OCI-LY3 (cell line): ENCODE results near the gene SPATA46.

ENCODE experiments used
- H2AFZ ChIP-seq: fragments of 200-600, 300-600 bp; shearing (Covaris generic); 2 replicates; pipeline ENCODE4 v1.6.0; 2014; ENCODE audit warnings: antibody characterized with exemption, low read depth, low read length
- H3K27ac ChIP-seq: fragments of 200-600, 300-600 bp; sonication (generic); 2 replicates; pipeline ENCODE4 v1.5.1; 2014; ENCODE audit warnings: mild to moderate bottlenecking, low read length, moderate library complexity, mixed read lengths
- H3K27me3 ChIP-seq: fragments of 200-600, 300-600 bp; sonication (generic); 2 replicates; pipeline ENCODE4 v1.6.1; 2014; ENCODE audit warnings: low read depth, low read length, mixed read lengths
- H3K36me3 ChIP-seq: fragments of 200-600, 300-600 bp; sonication (generic); replicated peaks from 2 replicates; pipeline ENCODE3; 2014; ENCODE audit warnings: low read depth, low read length, mixed read lengths
- H3K4me1 ChIP-seq: fragments of 300-600, 200-600 bp; sonication (generic); 2 replicates; pipeline ENCODE4 v1.6.1; 2014; ENCODE audit warnings: low read length, mixed read lengths
- H3K4me2 ChIP-seq: fragments of 200-600, 300-600 bp; sonication (generic); 2 replicates; pipeline ENCODE4 v1.6.1; 2014; ENCODE audit warnings: low read length, mixed read lengths
- H3K4me3 ChIP-seq: fragments of 300-600, 200-600 bp; sonication (generic); 2 replicates; pipeline ENCODE4 v1.5.1; 2014; ENCODE audit warnings: antibody characterized with exemption, mild to moderate bottlenecking, low read length, moderate library complexity
- H3K79me2 ChIP-seq: fragments of 300-600, 200-600 bp; shearing (Covaris generic); 2 replicates; pipeline ENCODE4 v1.6.1; 2014; ENCODE audit warnings: mild to moderate bottlenecking, low read length, mixed read lengths
- H3K9ac ChIP-seq: fragments of 300-600, 200-600 bp; shearing (Covaris generic); 2 replicates; pipeline ENCODE4 v1.6.0; 2014; ENCODE audit warnings: mild to moderate bottlenecking, low read length, moderate library complexity
- H3K9me3 ChIP-seq: fragments of 200-600, 300-600 bp; shearing (Covaris generic); 2 replicates; pipeline ENCODE4 v1.6.1; 2014; ENCODE audit warnings: low read length, mixed read lengths; ENCODE audit not compliant: insufficient read depth
- H4K20me1 ChIP-seq: fragments of 200-600, 300-600 bp; sonication (generic); 2 replicates; pipeline ENCODE4 v1.6.1; 2016; ENCODE audit warnings: low read length, mixed read lengths; ENCODE audit not compliant: insufficient read depth
- EZH2phosphoT487 ChIP-seq: fragments of 200-600 bp; shearing (Covaris generic); IDR thresholded peaks from 2 replicates; pipeline ENCODE4 v1.6.1; 2018; ENCODE audit warnings: antibody characterized with exemption, mixed run types, low read depth
- TF ChIP-seq, protein P1 (sequence below): fragments of 200-600, 300-600 bp; sonication (generic); IDR thresholded peaks from 2 replicates; pipeline ENCODE4 v1.5.1; 2014; ENCODE audit warnings: antibody characterized with exemption, low read length, low read depth

Gene SPATA46

DNA sequence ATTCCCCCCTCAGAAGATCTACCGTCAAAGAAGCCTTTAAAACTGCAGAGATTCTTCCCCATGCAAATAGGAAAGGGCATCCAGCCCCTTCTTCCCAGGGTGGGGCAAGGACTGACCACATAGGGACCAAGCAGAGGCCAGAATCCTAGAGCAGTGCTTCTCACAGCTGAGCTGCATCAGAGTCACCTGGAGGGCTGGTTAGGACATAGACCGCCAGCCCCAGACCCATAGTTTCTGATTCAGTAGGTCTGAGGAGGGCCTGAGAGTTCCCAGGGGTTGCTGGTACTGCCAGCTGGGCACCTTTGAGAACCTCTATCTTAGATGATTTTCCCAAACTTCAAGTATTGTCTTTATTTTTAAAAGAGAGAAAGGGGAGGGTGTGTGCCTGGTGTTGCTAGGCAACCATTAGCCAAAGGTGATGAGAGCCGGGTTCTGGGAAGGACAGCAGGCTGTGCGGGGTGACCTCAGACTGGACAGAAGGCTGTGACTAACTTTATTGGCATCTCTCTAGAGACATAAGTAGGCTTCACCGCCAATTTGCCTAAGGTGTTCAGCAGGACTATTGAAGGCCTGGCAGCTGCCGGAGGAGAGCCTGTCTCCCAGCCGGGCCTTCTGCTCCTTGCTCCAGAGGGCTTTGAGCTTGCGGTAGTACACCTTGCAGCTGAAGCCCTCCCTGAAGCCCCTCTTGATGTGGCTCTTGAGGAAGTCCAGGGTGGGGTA, 3.0 kb downstream of the SPATA46 start:
- Histone ChIP-seq H2AFZ (no peak overlapping the region), H3K79me2 (no peaks in the 10 kb centered on the region), H3K4me1 (no peaks in the 10 kb centered on the region), H3K4me2 (no peak overlapping the region), H3K9me3 (no peaks in the 10 kb centered on the region), H3K27me3 (peaks cover 52% of the 10 kb centered on the region), H3K36me3 (no peaks in the 10 kb centered on the region), H4K20me1 (no peaks in the 10 kb centered on the region), H3K4me3 (no peak overlapping the region), H3K27ac (no peak overlapping the region), H3K9ac (no peak overlapping the region)
- TF ChIP-seq, protein P1, sequence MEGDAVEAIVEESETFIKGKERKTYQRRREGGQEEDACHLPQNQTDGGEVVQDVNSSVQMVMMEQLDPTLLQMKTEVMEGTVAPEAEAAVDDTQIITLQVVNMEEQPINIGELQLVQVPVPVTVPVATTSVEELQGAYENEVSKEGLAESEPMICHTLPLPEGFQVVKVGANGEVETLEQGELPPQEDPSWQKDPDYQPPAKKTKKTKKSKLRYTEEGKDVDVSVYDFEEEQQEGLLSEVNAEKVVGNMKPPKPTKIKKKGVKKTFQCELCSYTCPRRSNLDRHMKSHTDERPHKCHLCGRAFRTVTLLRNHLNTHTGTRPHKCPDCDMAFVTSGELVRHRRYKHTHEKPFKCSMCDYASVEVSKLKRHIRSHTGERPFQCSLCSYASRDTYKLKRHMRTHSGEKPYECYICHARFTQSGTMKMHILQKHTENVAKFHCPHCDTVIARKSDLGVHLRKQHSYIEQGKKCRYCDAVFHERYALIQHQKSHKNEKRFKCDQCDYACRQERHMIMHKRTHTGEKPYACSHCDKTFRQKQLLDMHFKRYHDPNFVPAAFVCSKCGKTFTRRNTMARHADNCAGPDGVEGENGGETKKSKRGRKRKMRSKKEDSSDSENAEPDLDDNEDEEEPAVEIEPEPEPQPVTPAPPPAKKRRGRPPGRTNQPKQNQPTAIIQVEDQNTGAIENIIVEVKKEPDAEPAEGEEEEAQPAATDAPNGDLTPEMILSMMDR, result no peak
- no peak for TF ChIP-seq EZH2phosphoT487

GRCh38 chr1:162373072-162373427, 3.6 kb downstream of the SPATA46 start:
- H3K4me2 ChIP-seq, result no peak overlapping the region

DNA sequence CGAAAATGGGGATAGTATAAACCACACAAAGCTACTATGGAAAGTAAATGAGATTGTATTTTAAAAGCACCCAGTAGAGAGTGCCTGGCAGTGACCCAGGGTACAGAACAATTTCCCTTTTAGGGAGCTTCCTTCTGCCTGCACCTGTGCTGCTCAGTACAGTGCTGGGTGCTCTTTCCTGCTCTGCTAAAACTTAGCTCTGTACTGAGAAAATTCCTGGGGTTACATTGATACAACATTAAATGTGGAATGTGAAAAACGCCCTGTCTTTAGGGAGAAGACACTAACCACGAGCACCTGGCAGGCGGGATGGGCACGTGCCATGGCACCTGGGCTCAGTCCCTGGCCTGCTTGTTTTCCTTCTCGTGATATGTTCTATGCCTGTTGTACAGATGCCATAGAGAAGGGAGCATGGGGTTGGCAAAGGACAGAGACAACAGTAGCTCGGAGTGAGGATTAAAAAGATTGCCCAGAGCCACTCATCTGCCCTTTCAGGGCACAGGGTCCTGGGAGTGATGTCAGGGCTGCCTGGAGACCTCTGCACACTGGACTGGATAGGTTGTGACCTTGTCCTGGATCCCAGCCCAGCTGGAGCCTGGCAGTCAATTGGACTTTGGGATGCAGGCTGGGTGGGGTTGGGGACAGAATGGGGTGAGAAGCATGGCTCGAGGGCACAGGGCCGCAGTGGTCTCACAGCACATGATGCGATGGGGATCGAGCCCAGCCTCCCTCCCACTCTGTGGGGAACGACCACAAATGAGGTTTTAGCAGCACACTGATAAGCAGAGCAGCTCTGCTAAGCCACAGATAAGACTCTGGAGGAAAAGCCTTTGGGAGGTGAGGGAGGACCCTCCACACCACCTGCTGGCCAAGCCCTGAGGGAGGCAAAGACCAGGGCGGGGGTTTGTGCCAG, 4.2 kb downstream of the SPATA46 start:
- H3K4me1 ChIP-seq, result no peaks in the 10 kb centered on the region
- no peaks in the 10 kb centered on the region for H3K36me3 ChIP-seq
- no peak overlapping the region for H3K4me2 ChIP-seq
- H4K20me1 ChIP-seq, result no peaks in the 10 kb centered on the region
- H3K4me3 ChIP-seq, result no peak overlapping the region
- H3K9ac ChIP-seq, result no peak overlapping the region
- H3K27me3 ChIP-seq, result peaks cover 51% of the 10 kb centered on the region
- TF ChIP-seq, protein P1, result no peak
- no peak for TF ChIP-seq EZH2phosphoT487
- H3K27ac ChIP-seq, result no peak overlapping the region
- no peak overlapping the region for H2AFZ ChIP-seq
- no peaks in the 10 kb centered on the region for H3K9me3 ChIP-seq
- H3K79me2 ChIP-seq, result no peaks in the 10 kb centered on the region

More at GRCh38 chr1:162373072-162373427, 3.6 kb downstream of the SPATA46 start:
- Histone ChIP-seq H3K27ac (no peak overlapping the region), H3K79me2 (no peaks in the 10 kb centered on the region), H3K4me3 (no peak overlapping the region), H3K9ac (no peak overlapping the region), H3K4me1 (no peaks in the 10 kb centered on the region), H4K20me1 (no peaks in the 10 kb centered on the region), H2AFZ (no peak overlapping the region), H3K9me3 (no peaks in the 10 kb centered on the region), H3K36me3 (no peaks in the 10 kb centered on the region), H3K27me3 (peaks cover 51% of the 10 kb centered on the region)
- TF ChIP-seq EZH2phosphoT487, result no peak
- TF ChIP-seq, protein P1, result no peak

DNA sequence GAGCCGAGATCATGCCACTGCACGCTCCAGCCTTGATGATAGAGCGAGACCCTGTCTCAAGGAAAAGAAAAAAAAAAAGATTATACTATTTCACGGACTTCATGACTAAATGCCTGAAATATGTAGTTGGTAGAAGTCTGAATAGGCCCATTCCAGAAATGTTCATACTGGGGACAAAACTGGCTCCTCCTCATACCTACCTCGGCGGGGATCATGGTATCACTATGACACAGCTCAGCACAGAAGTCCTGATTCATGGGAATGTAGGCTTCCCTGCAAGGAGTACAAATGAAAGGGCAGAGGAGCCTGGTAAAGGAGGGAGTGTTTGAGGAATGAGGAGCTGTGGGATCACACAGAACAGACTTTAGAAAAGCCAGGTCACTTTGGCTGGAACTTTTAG, 5.0 kb downstream of the SPATA46 start:
- no peaks in the 10 kb centered on the region for H4K20me1 ChIP-seq
- no peak overlapping the region for H2AFZ ChIP-seq
- H3K27ac ChIP-seq, result no peak overlapping the region
- no peaks in the 10 kb centered on the region for H3K4me1 ChIP-seq
- no peaks in the 10 kb centered on the region for H3K9me3 ChIP-seq
- H3K9ac ChIP-seq, result no peak overlapping the region
- no peaks in the 10 kb centered on the region for H3K36me3 ChIP-seq
- H3K79me2 ChIP-seq, result no peaks in the 10 kb centered on the region
- TF ChIP-seq, protein P1, result no peak
- TF ChIP-seq EZH2phosphoT487, result no peak
- H3K27me3 ChIP-seq, result peaks cover 59% of the 10 kb centered on the region
- H3K4me2 ChIP-seq, result no peak overlapping the region
- H3K4me3 ChIP-seq, result no peak overlapping the region
